ENCODE results near the gene C10orf62.
"Not testable (repeated sequence)": the region's sequence is repeated elsewhere in the genome, so short reads cannot be mapped to it uniquely, and the experiment has no call there.

Gene C10orf62, protein sequence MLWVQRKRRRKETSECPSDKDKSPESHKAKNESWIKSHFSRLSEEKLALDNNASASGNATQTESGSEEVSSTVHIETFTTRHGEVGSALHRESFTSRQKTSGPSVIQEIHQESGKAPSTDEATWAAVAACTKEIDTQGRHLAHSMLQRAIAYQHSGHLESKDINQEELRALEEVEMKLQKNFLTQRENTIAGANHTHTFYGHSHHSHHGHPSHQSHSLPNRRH

DNA sequence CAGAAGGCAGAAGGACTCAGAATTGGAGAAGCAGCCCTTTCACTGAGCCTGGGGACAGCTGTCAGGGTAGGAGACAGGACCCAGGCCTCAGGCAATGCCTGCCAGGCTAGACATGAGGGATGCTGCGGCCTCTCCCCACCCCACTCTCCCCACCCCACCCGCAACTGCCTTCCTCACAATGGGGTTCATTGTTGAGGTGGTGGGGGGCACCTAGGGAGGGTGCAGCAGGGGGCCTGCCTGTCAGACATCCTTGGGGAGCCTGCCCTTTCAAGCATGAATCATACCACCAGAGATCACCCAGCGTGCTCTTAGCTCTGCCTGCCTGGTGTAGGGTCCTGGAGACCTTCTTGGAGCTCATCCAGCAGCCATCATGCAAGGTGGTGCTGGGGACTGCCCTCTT is at the start of gene C10orf62:
Gene C10orf62 (plus strand): TSS at position 243 of the 400 bp plus-strand sequence. CDS start 177 bp downstream, outside the sequence.
- DNase-seq (ENCODE audit: low read depth in 2 of 2), result no peak

DNA sequence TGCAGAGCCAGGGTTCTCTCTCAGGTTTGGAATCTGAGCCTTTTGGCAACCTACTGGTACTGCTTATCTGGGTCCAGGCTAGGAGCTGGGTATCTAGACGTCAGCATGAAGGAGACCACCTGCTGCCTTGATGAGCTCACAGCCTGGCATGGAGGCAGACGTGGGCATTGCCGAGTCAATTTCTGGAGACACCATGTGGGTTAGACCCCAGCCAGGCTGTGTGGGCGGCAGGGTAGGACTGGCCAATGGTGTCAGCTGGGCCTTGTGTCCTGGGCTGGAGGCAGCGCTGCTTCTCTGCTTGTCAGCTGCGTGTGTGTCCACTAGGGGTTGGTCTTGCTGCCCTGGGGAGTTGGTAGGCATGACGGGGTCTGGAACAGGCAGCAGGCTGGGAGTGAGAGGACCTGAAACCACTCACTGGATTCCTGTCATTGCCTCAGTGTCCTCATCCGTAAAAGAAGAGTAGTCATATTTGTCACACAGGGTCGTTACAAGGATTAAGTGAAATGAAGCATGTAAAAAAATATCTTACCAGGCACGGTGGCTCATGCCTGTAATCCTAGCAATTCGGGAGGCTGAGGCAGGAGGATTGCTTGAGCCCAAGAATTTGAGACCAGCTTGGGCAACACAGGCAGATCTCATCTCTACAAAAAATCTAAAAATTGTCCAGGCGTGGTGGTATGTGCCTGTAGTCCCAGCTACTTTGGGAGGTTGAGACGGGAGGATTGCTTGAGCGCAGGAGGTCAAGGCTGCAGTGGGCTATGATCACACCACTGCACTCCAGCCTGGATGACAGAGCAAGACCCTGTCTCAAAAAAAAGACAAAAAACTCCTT is 48.6 kb upstream of the C10orf62 start:
- DNase-seq (ENCODE audit: low read depth in 2 of 2), result no peak

DNA sequence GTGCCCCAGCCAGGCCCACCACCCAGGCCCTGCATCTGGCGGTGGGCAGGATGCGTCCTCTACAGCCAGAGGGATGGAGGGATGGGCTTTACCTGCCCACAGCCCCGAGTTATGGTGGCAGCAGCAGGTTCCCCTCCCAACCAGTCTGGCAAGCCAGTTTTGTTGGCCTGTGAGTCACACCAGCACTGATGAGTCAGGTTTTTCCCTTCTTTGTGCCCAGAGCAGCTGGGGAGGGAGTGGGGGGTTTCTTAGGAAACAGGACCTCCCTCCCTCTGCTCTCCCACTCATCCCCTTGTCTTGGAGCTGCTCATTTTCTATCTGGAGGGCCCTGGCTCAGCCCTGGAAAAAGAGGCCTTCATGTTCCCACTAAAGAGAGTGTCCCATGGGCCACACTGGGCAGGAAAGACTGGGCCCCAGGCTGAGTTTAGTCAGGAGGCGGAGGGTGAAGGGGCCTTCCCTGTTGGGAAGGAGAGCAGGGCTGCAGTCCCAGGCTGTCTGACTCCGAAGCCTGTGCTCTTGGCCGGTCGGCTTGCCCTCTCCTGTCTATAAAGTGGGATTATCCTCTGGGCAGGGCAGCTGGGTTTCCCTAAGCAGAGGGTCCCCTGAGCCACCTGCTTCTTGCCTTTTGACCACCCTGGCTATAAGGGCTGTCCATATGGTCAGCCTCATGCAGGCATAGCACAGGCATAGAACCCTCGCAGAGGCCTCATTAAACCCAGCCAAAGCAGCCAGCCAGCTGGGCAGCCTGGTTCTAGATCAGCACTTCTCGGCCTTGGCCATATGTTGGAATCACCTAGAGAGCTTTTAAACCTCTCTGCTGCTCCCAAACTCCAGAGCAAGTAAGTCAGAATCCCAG is 47.1 kb upstream of the C10orf62 start:
- peak; percentile 72 to 77 for DNase-seq (ENCODE audit: low read depth in 2 of 2)

DNA sequence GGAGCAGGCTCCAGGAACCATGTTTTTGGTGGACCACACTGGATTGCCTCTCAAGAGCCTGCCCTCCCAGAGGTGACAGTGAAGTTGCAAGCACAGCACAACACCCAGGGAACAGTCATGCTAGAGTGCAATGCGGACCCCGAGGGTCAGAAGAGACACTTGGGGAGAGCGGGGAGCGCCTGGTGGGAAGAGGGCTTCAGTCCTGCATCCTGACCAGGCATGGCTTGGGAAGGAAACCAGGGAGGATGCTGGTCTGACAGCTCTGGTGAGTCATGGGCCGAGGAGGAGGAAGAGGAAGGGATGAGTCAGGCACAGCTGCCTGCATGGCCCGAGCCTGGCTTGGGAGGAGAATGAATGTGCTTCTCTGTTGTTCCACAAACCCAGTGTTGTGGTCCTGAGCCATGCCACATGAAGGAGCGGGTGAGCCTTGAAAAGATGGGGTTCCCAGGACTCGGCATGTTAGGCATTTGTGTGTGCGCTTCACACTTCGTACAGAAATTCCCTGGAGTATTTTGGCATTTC is 46.4 kb upstream of the C10orf62 start:
- peak; percentile 86 to 87 for DNase-seq (ENCODE audit: low read depth in 2 of 2)

DNA sequence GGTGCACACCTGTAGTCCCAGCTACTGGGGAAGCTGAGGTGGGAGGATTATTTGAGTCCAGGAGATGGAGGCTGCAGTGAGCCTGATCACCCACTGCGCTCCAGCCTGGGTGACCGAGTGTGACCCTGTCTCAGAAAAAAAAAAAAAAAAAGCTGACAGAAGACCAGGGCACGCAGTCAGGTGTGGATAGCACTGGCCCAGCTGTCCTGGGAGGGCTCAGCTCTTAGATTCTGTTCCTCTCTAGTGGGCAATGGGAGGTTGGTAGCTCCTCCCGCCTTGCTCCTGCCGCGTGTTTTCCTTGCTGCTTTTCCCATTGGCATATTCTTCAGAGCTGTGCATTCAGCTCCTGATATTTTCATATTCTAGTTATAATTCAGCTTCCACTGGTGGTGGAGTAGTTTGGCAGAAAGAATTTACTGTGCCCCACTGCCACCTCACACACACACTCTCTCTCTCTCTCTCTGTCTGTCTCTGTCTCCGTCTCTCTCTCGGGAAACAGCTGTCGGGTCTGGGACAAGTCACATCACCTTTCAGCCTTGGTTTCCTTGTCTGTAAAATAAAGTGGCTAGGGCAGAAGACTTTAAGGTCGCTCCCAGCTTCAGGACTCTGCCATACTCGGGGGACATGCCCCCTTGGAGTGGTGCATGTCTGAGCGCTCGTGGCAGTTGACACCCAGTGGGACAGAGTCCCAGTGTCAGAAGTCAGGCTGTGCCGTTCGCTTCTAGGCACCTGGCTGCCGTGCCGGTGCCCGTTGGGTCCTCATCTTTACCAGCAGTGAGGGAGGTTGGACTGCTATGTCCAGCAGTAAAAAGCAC is 42.9 kb upstream of the C10orf62 start:
- no peak for DNase-seq (ENCODE audit: low read depth in 2 of 2)

DNA sequence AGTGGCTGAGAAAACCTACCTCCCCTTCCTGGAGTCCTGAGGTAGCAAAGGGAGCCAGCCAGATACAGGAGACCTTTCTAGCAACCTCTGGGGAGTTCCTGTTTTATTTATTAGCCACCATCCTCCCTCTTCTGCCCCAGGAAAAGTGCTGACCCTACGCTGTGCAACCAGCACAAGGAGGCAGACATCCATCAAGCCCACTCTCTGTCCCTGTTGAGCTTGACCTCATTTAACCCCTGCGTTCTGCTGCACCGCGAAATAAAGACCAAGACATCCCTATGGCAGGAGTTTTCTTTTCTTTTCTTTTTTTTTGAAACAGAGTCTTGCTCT is 42.3 kb upstream of the C10orf62 start:
- no peak for DNase-seq (ENCODE audit: low read depth in 2 of 2)

DNA sequence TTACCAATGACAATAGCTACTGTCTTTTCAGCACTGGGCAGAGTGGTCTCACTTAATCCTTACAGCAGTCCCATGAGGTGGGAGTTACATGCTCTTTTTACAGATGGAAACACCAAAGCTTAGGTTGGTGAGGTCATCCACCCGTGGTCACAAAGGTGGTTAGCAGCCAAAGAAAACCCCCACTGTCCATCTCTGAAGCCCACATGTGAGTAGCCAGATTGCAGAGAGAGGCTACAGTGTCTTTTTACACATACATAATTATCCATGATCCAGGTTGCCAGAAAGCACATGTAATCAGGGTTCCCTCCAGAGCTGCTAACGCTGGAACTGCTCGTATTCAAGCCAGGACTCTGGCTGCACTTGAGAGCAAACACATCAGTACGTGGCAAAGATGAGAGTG is 41.6 kb upstream of the C10orf62 start:
- no peak for DNase-seq (ENCODE audit: low read depth in 2 of 2)

DNA sequence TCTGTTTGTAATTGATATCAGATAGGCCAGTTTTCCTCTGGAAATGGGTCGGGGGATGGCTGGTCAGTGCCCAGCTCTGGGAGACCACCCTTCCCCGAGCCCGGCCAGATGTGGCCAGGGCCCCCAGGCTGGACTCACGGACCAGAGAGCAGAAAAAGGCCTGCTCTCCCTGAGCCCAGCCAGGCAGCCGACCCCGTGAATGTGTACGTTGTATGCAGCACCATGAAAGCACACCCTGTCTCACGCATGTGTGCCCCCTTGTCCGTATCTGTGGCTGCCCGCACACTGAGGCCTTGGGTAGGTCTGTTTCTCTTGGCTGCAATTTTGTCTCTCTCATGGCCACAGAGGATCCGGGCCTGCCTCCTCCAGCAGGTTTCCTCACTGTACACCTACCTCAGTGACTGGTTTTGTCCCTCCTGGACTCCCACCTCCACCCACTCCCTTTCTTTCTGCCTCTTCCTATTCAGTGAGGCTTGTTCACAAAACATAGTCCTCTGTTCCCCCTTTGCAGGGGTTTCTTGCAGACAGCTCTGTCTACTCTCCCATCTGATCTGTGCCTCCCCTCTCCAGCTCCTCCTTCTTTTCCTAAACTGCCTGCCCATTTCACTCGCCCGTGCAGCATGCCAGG is 40.6 kb upstream of the C10orf62 start:
- DNase-seq (ENCODE audit: low read depth in 2 of 2), result no peak

DNA sequence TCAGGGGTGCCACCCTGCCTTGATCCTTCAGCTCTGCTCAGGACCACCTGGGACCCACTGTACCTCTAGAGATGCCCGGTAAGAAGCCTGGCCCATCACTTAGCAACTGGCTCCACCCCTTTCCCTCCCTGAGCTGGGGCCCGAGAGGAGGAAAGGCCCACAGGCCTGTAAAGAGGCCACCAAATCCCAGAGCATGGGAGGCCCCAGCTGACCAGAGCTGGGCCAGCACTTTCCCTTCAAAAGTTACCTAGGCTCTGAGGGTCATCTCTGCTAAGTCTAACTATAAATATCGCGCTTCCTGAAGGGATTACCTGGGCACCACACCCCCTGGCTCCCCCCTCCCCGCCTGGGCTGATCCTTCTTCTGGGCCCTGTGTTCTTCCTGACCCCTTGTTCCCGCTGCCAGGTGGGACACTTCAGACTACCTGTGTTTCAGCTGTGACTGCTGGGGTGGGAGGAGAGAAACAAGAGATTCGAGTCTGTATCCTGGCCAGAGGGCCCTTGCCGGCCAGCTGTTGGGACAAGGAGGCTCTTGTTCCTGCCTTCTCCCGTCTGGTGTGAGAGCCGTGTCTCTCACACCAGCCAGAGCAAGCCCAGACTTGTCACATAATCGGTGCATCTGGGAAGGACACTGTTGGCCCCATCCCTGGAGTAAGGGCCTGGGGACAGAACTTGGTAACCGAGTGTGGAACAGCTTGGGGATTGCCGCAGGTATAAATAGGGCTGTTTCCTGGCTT is 39.8 kb upstream of the C10orf62 start:
- no peak for DNase-seq (ENCODE audit: low read depth in 2 of 2)

DNA sequence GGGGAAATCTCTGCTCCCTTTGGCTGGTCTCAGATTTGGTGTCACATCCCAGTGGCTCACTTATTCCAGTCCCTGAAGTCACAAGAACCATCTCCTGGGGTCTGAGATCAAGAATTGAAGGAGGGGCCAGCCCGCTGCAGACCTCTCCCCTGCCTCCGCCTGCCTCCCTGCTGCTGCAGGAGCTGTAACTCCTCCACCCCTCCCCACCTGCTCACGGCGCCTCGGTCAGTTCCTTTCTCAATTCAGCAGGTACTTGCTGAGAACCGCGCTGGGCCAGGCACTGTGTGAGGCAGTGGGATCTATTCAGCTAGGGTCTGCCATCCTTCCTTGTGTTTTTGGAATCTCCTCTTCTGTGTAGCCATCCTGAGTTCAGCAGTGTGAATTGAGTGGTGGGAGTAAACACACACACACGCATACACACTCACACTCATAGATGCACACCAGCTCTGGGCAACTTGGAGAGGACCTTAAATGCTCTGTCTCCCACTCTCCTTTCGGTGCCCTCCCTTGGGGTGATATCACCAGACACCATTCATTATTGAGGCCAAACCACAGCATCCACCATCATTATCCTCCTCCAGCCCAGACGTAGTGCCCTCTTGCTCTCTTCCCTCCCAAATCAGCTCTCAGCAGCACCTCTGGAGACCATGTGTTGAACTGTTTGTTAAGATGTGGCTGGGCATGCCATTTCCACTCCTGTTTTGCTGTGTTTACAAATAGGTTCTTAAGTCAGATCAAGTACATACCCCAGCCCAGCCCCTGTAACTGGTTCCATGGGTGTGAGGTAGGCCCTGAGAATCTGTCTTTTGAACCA is 39.0 kb upstream of the C10orf62 start:
- no peak for DNase-seq (ENCODE audit: low read depth in 2 of 2)

DNA sequence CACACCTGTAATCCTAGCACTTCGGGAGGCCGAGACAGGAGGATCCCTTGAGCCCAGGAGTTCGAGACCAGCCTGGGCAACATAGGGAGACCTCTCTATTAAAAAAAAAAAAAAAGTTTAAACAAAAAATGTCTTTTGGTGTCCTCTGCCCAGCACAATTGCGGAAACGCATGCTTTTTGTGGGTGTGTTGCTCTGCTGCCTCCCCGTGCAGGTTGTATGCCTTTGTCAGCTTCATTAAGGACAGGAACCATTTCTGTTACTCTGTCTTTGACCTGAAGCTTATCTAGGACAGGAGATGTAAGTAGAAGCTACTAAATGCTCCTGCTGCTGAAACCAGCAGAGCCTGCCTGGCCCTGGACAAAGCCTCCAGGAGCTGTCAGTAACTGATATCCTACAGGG is 38.2 kb upstream of the C10orf62 start:
- DNase-seq (ENCODE audit: low read depth in 2 of 2), result no peak

DNA sequence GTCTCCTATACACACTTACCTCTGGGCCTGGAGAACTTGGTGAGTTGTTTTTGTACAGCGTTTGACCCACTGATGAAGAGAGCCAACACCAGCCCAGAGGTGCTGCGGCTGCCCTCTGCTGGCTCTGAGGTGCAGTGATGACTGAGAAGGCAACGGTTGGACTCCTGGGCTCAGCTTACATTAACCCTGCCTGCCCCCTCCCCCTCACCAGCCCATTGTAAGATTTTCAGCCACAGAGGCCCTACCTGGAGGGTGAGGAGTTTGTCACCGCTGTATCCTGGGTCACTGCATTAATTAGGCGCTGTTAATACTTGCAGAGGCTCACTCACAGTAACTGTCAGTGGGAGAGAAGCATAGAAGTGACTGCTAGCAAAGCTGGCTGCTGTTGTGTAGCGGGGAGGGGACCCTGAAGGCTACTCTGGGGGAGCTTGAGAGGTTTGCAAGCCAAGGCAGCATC is 35.9 kb upstream of the C10orf62 start:
- peak in 1 of 2 experiments; percentile 24 for DNase-seq (ENCODE audit: low read depth in 2 of 2)

DNA sequence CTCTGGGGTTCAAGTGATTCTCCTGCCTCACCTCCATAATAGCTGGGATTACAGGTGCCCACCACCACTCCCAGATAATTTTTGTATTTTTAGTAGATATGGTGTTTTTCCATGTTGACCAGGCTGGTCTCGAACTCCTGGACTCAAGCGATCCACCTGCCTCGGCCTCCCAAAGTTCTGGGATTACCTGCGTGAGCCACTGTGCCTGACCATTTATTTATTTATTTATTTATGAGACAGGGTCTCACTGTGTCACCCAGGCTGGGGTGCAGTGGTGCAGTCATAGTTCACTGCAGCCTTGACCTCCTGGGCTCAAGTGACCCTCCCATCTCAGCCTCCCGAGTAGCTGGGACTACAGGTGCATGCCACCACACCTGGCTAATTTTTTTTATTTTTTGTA is 35.2 kb upstream of the C10orf62 start:
- DNase-seq (ENCODE audit: low read depth in 2 of 2), result not testable (repeated sequence)

DNA sequence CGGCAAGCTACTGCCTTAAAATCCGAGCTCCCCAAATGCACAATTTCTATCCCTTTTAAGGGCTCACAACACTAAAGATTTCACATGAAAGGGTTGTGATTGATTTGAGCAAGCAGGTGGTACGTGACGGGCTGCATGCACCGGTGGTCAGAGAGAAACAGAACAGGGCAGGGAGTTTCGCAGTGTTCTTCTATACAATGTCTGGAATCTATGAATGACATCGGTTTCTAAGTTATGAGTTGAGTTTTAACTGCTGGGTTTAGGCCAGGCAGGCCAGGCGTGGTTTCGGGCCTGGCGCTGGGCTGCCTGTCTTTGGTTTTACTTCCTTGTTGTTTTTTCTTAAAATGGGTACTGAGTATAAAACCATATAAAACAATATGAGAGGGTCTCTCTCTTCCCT is 34.0 kb upstream of the C10orf62 start:
- not testable (repeated sequence) for DNase-seq (ENCODE audit: low read depth in 2 of 2)

DNA sequence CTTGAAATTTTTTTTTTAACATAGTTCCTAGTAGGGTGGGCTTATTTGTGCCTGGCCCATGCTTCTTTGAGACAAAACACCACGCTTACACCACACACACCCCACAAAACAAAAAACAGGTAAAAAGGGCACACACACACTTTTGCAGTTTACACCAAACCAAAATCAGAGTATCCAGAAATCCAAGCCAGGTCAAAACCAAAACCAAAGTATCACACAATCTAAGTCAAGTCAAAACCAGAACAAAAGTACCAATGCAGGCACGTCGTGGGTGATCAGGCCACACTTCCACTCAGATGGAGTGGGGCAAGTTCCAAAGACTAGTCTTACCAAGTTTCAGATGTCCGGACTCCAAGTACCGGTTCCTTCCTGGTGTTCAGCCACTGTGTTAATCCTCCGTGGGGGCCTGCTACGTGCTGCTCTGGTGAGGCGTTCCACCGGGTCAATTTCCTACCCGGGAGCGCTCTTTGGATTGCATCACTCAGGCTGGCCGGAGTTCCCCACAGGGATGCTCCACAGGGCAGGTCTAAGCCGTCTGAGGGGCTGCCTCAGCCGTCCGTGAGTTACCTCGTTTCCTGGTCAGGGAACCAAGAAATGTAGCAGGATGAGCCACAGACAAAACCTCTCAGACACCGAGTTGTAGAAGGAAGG is 28.7 kb upstream of the C10orf62 start:
- not testable (repeated sequence) for DNase-seq (ENCODE audit: low read depth in 2 of 2)

DNA sequence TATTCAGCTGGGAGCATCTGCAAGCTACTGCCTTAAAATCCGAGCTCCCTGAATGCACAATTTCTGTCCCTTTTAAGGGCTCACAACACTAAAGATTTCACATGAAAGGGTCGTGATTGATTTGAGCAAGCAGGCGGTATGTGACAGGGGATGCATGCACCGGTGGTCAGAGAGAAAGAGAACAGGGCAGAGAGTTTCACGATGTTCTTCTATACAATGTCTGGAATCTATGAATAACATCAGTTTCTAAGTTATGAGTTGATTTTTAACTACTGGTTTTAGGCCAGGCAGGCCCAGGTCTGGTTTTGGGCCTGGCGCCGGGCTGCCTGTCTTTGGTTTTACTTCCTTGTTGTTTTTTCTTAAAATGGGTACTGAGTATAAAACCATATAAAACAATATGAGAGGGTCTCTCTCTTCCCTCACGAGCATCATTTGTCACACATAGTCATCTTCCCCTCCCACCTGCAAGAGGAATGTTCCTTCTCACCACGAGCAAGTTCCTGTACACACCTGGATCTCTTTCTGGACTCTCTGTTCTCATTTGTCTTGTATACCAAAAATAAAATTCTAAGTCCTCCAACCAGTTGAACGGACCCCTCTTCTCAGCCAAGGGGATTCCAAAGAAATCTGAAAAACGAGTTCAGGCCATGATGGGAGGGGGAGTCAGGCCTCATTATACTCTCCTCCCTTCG is 28.0 kb upstream of the C10orf62 start:
- not testable (repeated sequence) for DNase-seq (ENCODE audit: low read depth in 2 of 2)

DNA sequence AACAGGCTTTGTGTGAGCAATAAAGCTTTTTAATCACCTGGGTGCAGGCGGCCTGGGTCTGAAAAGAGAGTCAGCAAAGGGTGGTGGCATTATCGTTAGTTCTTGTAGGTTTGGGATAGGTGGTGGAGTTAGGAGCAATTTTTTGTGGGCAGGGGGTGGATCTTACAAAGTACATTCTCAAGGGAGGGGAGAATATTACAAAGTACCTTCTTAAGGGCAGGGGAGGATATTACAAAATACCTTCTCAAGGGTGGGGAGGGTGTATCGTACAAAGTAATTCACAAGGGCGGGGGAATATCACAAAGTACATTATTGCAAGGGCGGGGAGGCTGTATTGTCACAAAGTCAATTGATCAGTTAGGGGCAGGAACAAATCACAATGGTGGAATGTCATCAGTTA is 27.2 kb upstream of the C10orf62 start:
- DNase-seq (ENCODE audit: low read depth in 2 of 2), result not testable (repeated sequence)

DNA sequence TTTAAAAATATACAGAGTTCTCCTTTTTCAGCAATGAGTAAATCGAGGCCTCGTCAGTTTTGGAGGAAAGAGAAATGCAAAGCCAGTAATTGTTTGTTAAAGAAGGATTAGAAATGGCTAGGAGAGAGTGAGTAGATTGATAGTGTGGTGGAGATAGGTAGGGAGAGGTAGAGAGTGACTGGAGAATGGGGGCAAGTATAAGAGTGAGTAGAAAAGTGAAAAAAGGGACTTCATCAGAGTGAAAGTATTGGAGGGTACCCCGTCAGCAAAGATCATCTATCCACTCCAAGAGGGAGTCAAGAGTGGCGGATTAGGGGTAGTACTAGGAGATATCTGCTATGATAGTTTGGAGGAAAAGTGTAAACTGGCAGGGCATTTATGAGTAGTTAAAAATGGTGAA is 26.2 kb upstream of the C10orf62 start:
- no peak for DNase-seq (ENCODE audit: low read depth in 2 of 2)

Measured in fibroblast of skin of left biceps (primary cell).